ENCODE data around the gene KLK12. TPM values are rescaled to one million over a fixed set of nuclear protein-coding genes. Genes with fewer than 3 reads are reported as not detected.

KLK12 gene
- total and polyA plus RNA-seq, 4 donors: not detected

- peaks cover 62% of the 10 kb centered on the region for H3K27me3 ChIP-seq (ENCODE audit: control insufficient read depth, insufficient read depth, low read length)
- H3K4me1 ChIP-seq (ENCODE audit: control insufficient read depth, insufficient read depth, low read length): peaks cover 22% of the 10 kb centered on the region
- H3K36me3 ChIP-seq (ENCODE audit: control insufficient read depth, insufficient read depth, low read length): no peaks in the 10 kb centered on the region
- no peak overlapping the region for H3K27ac ChIP-seq (ENCODE audit: low read depth, low read length)
- 70% methylated on average over 2 of the region's 7 CpGs for WGBS (ENCODE audit: insufficient coverage)
- H3K4me3 ChIP-seq (ENCODE audit: low read depth, low read length): no peak overlapping the region
- DNase-seq (ENCODE audit: low read depth in 4 of 6, low spot score in 6 of 6): peak in 3 of 6 donors; percentile 29 to 88 (median 56)
- H3K9me3 ChIP-seq (ENCODE audit: control insufficient read depth, insufficient read depth, low read length): no peaks in the 10 kb centered on the region
Measured at GRCh38 chr19:51020988-51021651, 13.7 kb downstream of the KLK12 start.

DNA sequence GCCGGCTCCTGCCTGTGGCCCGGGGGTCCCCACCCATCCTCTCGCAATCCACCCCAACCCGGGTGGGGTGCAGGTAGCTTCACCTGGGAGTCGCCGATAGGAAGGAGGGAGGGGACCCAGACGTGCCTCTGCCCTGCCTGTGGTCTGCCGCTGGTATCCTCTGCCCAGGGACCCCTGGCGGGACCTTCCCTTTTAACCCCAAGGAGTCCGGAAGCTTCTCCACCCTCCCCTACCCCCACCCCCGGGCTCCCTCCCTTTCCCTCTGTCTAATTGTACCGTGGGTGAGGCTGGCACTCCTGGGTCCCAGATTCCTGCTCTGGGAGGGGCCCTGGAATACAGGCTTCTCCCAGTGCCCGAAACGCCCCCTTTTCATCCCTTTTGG is 15.3 kb downstream of the KLK12 start, which contains the start of gene KLK10:
TSS of gene KLK10 (minus strand) at position 166 of the 382 bp plus-strand sequence. CDS start 579 bp downstream, outside the sequence.
- H3K27ac ChIP-seq (ENCODE audit: low read depth, low read length): no peak within 1 kb of the TSS
- H3K4me3 ChIP-seq (ENCODE audit: low read depth, low read length): peak within 1 kb of the TSS; percentile 9
- no peaks in the 10 kb centered on the region for H3K9me3 ChIP-seq (ENCODE audit: control insufficient read depth, insufficient read depth, low read length)
- WGBS (ENCODE audit: insufficient coverage): 6% methylated on average over 12 of the region's 14 CpGs
- H3K36me3 ChIP-seq (ENCODE audit: control insufficient read depth, insufficient read depth, low read length): no peaks in the 10 kb centered on the region
- DNase-seq (ENCODE audit: low read depth in 4 of 6, low spot score in 6 of 6): no peak
- H3K4me1 ChIP-seq (ENCODE audit: control insufficient read depth, insufficient read depth, low read length): peaks cover 22% of the 10 kb centered on the region
- H3K27me3 ChIP-seq (ENCODE audit: control insufficient read depth, insufficient read depth, low read length): peaks cover 69% of the 10 kb centered on the region

DNA sequence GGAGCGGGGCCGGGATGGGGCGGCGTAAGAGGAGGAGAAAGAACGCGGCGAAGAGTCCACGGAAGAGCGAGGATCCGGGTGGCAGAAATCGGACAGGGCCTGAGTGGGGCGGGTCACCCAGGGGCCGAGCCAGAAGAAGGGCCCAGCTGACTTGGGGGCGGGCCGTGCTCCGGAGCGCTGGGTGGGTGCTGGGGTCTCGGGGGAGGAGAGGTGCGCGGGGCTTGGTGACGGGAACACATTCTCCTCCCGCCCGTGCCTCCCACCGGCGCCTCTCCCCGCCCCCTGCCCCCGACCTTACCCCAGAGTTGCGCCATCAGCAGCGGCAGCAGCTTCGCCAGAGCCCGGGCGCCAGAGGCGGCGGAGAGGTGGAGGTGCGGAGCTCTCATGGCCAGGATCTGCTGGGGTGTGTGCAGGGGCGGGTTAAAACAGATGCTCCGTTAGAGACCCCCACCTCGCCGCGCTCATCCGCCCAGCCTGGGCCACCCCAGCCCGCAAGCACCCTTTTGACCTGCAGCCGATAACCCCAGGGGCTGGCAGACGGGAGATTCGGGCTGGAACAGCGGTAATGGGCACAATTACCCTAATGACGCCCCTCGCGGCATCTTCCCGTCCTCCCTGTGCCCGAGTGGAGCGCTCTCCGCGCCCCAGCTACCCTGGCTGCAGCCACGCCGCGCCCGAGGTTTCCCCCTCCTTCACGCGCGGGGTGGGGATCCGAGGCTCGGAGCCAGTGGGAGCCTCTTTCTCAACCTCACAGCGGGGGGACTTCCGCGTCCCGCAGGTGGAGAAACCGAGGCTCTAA is 15.9 kb downstream of the KLK12 start:
- H3K27ac ChIP-seq (ENCODE audit: low read depth, low read length): no peak overlapping the region
- peak overlapping the region; percentile 9 for H3K4me3 ChIP-seq (ENCODE audit: low read depth, low read length)
- peaks cover 69% of the 10 kb centered on the region for H3K27me3 ChIP-seq (ENCODE audit: control insufficient read depth, insufficient read depth, low read length)
- under 1% methylated on average over 65 of the region's 68 CpGs for WGBS (ENCODE audit: insufficient coverage)
- H3K36me3 ChIP-seq (ENCODE audit: control insufficient read depth, insufficient read depth, low read length): no peaks in the 10 kb centered on the region
- peak in 1 of 6 donors; percentile 9 for DNase-seq (ENCODE audit: low read depth in 4 of 6, low spot score in 6 of 6)
- no peaks in the 10 kb centered on the region for H3K9me3 ChIP-seq (ENCODE audit: control insufficient read depth, insufficient read depth, low read length)
- H3K4me1 ChIP-seq (ENCODE audit: control insufficient read depth, insufficient read depth, low read length): peaks cover 22% of the 10 kb centered on the region

GRCh38 chr19:51016798-51017683 is 17.8 kb downstream of the KLK12 start:
- Histone ChIP-seq H3K27ac (ENCODE audit: low read depth, low read length) (no peak overlapping the region), H3K4me1 (ENCODE audit: control insufficient read depth, insufficient read depth, low read length) (peaks cover 22% of the 10 kb centered on the region), H3K27me3 (ENCODE audit: control insufficient read depth, insufficient read depth, low read length) (peaks cover 66% of the 10 kb centered on the region), H3K4me3 (ENCODE audit: low read depth, low read length) (peak overlapping the region; percentile 35), H3K36me3 (ENCODE audit: control insufficient read depth, insufficient read depth, low read length) (no peaks in the 10 kb centered on the region), H3K9me3 (ENCODE audit: control insufficient read depth, insufficient read depth, low read length) (no peaks in the 10 kb centered on the region)
- WGBS (ENCODE audit: insufficient coverage): under 1% methylated on average over 68 of the region's 68 CpGs
- peak in 3 of 6 donors; percentile 42 to 87 (median 43) for DNase-seq (ENCODE audit: low read depth in 4 of 6, low spot score in 6 of 6)

GRCh38 chr19:51015691-51016267 is 19.0 kb downstream of the KLK12 start:
- H3K4me1 ChIP-seq (ENCODE audit: control insufficient read depth, insufficient read depth, low read length): peaks cover 22% of the 10 kb centered on the region
- no peaks in the 10 kb centered on the region for H3K9me3 ChIP-seq (ENCODE audit: control insufficient read depth, insufficient read depth, low read length)
- no peaks in the 10 kb centered on the region for H3K36me3 ChIP-seq (ENCODE audit: control insufficient read depth, insufficient read depth, low read length)
- H3K27me3 ChIP-seq (ENCODE audit: control insufficient read depth, insufficient read depth, low read length): peaks cover 66% of the 10 kb centered on the region
- H3K27ac ChIP-seq (ENCODE audit: low read depth, low read length): no peak overlapping the region
- no peak for DNase-seq (ENCODE audit: low read depth in 4 of 6, low spot score in 6 of 6)
- H3K4me3 ChIP-seq (ENCODE audit: low read depth, low read length): no peak overlapping the region
- 89% methylated on average over 18 of the region's 19 CpGs for whole genome bisulfite sequencing (ENCODE audit: insufficient coverage)

DNA sequence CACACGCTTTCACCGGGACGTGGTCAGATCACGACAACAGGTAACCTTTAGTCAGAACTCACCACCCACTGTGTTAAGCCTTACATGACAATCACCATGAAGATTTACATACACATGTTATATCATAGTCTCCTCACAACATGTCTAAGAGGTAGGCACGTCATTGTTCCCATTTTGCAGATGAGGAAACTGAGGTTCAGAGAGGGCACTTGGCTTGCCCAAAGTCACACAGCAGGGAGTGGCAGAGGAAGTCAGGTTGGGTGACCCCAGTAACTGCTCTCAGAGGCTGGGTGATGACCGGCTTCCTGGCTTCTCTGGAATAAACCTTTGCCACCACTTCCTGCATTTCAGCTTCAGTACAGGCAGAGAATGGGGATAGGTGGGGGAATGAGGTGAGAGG is 20.6 kb downstream of the KLK12 start:
- no peak overlapping the region for H3K27ac ChIP-seq (ENCODE audit: low read depth, low read length)
- DNase-seq (ENCODE audit: low read depth in 4 of 6, low spot score in 6 of 6): no peak
- no peak overlapping the region for H3K4me3 ChIP-seq (ENCODE audit: low read depth, low read length)
- H3K27me3 ChIP-seq (ENCODE audit: control insufficient read depth, insufficient read depth, low read length): peaks cover 64% of the 10 kb centered on the region
- H3K36me3 ChIP-seq (ENCODE audit: control insufficient read depth, insufficient read depth, low read length): no peaks in the 10 kb centered on the region
- peaks cover 19% of the 10 kb centered on the region for H3K4me1 ChIP-seq (ENCODE audit: control insufficient read depth, insufficient read depth, low read length)
- WGBS (ENCODE audit: insufficient coverage): 92% methylated on average over 5 of the region's 6 CpGs
- no peaks in the 10 kb centered on the region for H3K9me3 ChIP-seq (ENCODE audit: control insufficient read depth, insufficient read depth, low read length)

- WGBS (ENCODE audit: insufficient coverage): 76% methylated on average over 11 of the region's 12 CpGs
- Histone ChIP-seq H3K27ac (ENCODE audit: low read depth, low read length) (no peak overlapping the region), H3K4me1 (ENCODE audit: control insufficient read depth, insufficient read depth, low read length) (peaks cover 11% of the 10 kb centered on the region), H3K36me3 (ENCODE audit: control insufficient read depth, insufficient read depth, low read length) (no peaks in the 10 kb centered on the region), H3K4me3 (ENCODE audit: low read depth, low read length) (no peak overlapping the region), H3K27me3 (ENCODE audit: control insufficient read depth, insufficient read depth, low read length) (peaks cover 50% of the 10 kb centered on the region), H3K9me3 (ENCODE audit: control insufficient read depth, insufficient read depth, low read length) (no peaks in the 10 kb centered on the region)
- DNase-seq (ENCODE audit: low read depth in 4 of 6, low spot score in 6 of 6): no peak
Measured at GRCh38 chr19:51012661-51013190, 22.1 kb downstream of the KLK12 start.

DNA sequence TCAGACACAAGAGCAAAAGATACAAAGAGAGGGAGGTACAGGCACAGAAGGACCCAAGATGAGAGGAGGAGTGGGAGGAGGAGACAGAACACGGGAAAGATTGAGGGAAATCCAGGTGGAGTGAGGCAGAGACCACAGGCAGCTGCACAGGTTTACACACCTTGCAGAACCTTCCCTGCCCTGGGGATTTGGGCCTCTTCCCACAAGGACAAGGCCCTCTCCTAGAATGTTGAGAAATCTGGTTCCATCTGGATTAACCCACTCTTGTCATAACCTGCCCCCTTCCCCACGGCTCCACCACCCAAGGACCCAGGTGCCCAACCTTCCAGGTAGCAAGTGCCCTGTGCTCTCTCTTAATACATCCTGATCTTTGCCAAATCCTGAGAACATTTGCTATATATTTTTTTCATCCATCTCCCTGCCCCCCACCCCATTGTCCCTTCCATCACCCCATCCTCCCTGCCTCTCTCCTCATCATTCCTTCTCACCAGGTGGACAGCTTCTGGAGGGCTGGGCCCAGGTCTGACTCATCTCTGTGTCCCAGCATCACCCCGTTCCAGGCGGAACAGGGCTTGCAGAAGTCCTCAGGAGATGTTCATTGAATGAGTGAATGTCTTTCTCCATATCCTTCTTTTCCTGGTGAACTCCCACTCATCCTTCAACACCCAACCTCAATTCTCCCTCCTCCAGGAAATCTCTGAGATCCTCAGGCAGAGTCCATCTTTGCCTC is 24.6 kb downstream of the KLK12 start:
- H3K4me1 ChIP-seq (ENCODE audit: control insufficient read depth, insufficient read depth, low read length): no peaks in the 10 kb centered on the region
- DNase-seq (ENCODE audit: low read depth in 4 of 6, low spot score in 6 of 6): no peak
- WGBS (ENCODE audit: insufficient coverage): 49% methylated on average over 3 of the region's 4 CpGs
- H3K36me3 ChIP-seq (ENCODE audit: control insufficient read depth, insufficient read depth, low read length): no peaks in the 10 kb centered on the region
- no peak overlapping the region for H3K27ac ChIP-seq (ENCODE audit: low read depth, low read length)
- H3K27me3 ChIP-seq (ENCODE audit: control insufficient read depth, insufficient read depth, low read length): peaks cover 38% of the 10 kb centered on the region
- H3K4me3 ChIP-seq (ENCODE audit: low read depth, low read length): no peak overlapping the region
- H3K9me3 ChIP-seq (ENCODE audit: control insufficient read depth, insufficient read depth, low read length): no peaks in the 10 kb centered on the region

Measured in spinal cord (tissue), 10 donors.